Activated T-cell treated with anti-CD3 and anti-CD28 coated beads, Interleukin-2, amount 50 U/mL, for 48 hours (primary cell): ENCODE data around the gene MSRB3.
"Not testable (repeated sequence)": the region's sequence is repeated elsewhere in the genome, so short reads cannot be mapped to it uniquely, and the experiment has no call there.

Experiments
- DNase-seq, 2 experiments: peaks; one replicate each; pipeline ENCODE4 v3.0.0-alpha.2; 2020

Gene MSRB3

DNA sequence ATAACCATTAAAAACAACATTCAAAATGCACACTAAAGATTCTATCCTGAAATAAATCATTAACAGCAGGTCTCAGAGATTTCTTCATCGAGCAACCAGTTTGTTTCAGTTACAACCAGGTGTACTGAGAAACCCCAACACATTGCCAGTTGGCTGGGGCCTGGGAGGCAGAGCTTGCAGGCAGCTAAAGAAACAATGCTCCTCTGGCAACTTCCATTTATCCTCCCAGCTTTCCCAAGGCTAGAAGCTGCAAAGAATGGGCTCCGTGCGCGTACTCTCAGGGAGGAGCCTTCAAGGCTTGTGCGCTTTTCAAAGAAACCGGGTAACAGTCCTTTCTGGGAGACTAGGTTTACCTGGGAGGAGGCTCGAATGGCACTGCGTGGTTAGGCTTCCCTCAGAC is 181.6 kb downstream of the MSRB3 start:
- no peak for DNase-seq

DNA sequence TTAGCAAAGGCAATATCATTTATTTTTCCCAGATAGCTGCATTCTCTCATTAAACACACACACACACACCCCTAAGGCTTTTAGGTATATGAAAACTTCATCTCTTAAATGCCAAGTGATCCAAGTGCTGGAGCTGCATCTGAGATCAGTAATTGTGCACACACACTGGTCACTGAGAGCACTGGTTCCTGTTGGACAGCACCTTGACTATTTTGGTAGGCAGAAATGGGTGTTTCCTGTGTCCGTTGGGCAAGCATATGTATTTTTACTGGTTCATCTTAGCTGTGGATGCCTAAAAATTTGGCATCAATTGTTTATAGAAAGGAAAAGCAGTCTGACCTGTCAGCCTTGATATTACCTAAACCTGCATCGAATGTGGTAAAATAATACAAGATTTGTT is 182.5 kb downstream of the MSRB3 start:
- no peak for DNase-seq

DNA sequence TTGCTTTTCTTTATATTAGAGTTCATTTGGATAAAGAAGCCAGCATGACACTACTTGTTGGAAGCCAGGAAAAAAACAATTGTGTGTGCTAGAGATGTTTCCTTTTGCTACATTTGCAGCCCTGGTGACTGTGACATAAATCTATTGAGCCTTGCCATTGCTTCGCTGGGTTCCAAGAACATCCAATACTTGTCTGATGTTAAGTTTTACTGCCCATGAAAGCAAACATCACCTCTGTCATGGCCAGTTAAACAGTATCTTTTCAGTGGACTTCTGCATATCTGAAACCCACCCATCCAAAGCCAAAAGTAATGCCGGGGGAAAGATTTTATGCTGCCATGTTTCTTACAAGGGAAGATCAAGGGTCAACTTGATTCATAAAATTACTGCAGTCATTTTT is 184.0 kb downstream of the MSRB3 start:
- no peak for DNase-seq

DNA sequence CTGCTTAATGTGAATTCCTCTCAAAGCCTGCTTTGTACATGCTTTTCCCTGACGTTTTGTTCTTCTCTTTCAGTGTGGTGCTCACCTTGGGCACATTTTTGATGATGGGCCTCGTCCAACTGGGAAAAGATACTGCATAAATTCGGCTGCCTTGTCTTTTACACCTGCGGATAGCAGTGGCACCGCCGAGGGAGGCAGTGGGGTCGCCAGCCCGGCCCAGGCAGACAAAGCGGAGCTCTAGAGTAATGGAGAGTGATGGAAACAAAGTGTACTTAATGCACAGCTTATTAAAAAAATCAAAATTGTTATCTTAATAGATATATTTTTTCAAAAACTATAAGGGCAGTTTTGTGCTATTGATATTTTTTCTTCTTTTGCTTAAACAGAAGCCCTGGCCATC is 184.6 kb downstream of the MSRB3 start:
- no peak for DNase-seq

DNA sequence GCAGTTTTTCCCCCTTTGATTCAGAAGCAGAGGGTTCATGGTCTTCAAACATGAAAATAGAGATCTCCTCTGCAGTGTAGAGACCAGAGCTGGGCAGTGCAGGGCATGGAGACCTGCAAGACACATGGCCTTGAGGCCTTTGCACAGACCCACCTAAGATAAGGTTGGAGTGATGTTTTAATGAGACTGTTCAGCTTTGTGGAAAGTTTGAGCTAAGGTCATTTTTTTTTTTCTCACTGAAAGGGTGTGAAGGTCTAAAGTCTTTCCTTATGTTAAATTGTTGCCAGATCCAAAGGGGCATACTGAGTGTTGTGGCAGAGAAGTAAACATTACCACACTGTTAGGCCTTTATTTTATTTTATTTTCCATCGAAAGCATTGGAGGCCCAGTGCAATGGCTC is 185.1 kb downstream of the MSRB3 start:
- no peak for DNase-seq

DNA sequence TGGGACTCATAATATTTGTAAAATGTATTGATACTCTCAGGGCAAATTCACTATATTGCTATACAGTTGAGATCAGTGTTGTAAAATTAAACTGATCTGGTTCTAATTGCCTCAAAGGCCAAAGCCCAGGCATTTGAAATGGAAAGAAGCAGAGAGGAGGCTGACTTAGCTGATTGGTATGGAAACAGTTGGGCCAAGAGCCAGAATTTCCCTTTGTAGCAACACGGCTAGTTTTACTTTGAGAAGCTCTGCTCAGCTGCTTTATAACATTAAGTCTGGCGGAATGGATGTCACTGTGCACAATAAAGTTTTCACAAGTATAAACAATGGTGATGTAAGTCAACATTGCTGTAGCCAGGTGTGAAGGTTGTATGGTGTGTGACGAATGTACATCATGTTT is 186.4 kb downstream of the MSRB3 start:
- DNase-seq: no peak

DNA sequence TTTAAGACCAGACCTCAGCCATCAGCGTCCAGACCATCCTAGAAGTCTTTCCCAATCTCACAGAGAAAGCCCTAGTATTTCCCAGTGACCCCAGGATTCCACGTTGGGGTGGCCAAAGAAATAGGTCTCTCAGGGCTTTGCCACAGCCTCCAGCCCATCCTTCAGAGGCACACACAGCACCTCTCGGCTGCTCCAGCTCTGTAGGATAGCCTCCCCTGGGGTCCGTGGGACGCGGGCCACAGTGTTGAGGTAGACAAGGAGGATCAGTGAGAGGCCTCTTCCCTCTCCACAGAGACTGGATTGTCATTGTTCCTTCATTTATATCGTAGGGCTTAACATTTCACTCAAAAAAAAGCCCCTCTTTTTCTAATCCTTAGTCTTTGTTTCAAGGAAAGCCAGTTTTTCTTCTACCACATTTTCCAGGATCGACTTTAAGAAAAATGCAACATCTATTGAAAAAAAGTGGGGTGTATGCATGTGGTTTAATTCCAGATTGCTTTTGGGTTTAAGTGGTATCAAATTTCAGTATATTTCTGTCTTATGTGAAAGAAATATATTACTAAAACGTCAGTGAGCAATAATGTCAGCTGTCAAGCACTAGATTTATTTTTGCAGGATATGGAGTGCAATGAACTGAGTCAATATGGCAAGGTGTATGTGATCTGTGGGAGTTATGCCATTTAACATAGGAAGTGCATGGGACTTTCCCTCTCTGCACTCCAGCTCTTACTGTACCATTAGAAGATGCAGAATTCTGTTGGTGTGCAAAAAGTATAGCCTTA is 187.5 kb downstream of the MSRB3 start:
- DNase-seq: no peak

DNA sequence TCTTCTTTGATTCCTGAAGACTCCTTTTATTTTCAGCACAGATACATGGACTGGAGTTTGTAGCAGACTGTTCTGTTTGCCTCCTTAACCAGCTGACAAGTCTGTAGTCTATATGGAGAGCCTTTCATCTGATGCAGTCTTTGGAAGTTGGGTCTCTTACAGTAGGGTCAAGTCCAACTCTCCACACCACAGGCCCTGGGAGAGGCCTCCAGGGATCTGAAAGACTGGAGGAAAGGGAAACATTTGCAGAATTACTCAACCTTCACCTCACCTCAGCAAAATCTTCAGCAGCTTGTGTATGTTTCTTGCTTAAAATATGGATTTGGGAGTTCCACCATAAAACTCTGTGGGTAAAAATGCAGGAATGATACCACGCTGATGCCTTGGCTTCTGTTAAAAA is 188.4 kb downstream of the MSRB3 start:
- DNase-seq: no peak

DNA sequence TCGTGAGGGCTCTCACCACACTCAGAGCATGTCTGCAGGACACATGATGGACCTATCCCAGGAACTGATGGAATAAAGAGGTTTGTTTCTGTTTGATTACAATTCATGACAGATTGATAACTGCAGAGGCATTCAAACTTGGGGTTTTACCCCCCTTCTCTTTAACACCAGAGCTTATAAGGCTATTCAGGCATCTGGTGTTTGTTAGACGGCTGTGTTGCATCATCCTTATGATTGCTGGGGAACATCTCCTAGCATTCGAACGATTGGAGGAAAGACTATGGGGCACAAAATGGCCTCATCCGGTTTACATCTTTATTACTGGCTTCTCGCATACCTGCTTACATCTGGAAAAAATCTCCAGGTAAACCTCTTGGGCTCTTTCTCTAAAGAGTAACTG is 191.8 kb downstream of the MSRB3 start:
- no peak for DNase-seq

DNA sequence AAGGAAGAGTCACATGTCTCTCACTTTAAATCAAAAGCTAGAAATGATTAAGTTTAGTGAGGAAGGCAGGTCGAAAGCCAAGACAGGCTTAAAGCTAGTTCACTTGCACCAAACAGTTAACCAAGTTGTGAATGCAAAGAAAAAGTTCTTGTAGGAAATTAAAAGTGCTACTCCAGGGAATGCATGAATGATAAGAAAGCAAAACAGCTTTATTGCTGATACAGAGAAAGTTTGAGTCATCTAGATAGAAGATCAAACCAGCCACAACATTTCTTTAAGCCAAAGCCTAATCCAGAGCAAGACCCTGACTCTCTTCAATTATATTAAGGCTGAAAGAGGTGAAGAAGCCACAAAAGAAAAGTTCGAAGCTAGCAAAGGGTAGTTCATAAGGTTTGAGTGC is 193.6 kb downstream of the MSRB3 start:
- no peak for DNase-seq

DNA sequence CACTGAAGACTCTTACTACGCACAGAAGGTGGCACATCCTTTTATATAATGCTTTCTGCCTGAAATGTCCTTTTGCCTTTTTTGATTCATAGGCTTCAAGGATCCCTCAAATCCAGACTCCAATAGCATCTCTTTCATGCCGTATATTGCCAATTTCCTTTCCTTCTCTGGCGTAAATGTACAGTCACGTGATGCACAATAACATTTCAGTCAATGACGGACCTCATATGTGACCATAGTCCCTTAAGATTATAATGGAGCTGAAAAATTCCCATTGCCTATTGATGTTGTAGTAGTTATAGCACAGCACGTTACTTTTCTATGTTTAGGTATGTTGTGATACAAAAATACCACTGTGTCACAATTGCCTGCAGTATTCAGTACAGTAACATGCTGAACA is 196.3 kb downstream of the MSRB3 start:
- DNase-seq: no peak

DNA sequence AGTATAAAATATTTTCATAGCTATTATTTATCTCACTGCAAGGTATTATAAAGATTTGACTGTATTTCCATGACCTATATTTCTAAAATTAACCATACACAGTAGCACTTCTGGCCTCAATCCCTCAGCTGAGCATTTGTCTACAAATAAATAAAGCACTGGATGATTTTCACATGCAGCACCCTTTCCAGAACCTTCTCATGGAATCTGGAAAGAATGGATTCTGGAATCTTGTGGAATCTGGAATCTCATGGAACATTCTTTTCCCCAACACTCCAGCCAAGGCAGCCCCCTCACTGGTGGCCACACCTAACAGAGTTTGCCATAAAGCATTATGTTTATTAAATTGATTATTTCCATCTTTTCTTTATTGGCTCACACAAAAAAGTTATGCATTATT is 199.2 kb downstream of the MSRB3 start:
- DNase-seq: no peak

DNA sequence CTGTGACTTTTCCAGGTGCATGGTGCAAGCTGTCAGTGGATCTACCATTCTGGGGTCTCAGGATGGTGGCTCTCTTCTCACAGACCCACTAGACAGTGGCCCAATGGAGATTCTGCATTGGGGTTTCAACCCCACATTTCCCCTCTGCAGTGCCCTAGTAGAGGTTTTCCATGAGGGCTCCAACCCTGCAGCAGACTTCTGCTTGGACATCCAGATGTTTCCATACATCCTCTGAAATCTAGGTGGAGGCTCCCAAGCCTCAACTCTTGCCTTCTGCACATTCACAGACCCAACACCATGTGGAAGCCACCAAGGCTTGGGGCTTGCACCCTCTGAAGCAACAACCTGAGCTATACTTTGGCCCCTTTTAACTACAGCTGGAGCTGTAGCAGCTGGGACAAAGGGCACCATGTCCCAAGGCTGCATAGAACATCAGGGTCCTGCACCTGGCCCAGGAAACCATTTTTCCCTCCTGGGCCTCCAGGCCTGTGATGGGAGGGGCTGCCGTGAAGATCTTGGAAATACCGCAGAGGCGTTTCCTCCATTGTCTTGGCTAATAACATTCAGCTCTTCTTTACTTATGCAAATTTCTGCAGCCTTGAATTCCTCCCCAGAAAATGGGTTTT is 205.5 kb downstream of the MSRB3 start:
- not testable (repeated sequence) for DNase-seq

DNA sequence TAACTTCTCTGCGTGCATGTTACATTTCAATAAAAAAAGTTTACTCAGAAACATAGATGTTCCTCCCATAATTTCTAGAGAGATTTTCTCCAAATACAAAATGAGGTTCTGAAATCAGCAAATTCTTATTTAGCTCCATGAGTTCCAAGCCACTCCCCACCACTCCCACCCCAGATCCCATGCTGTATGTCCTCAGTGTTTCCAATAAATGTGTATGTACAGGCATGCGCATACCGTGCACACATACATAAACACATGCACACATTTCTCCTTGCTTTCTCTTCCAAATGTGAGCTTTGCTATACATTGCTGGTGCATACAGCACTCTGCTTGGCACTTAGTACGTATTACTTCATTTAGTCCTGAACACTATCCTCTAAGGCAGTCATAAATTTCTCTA is 209.7 kb downstream of the MSRB3 start:
- no peak for DNase-seq

DNA sequence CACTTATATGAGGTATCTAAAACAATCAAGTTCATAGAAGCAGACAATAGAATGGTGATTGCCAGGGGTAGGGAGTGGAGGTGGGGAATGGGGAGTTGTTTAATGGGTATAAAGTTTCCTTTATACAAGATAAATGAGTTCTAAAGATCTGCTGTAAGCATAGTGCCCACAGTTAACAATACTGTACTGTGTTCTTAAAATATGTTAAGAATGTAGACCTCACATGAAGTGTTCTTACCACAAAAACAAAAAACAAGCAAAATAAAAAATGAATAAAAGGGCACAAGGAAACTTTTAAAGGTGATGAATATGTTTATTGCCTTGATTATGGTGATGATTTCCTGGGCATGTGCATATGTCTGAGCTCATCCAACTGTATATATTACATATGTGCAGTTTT is 211.8 kb downstream of the MSRB3 start:
- DNase-seq: no peak

DNA sequence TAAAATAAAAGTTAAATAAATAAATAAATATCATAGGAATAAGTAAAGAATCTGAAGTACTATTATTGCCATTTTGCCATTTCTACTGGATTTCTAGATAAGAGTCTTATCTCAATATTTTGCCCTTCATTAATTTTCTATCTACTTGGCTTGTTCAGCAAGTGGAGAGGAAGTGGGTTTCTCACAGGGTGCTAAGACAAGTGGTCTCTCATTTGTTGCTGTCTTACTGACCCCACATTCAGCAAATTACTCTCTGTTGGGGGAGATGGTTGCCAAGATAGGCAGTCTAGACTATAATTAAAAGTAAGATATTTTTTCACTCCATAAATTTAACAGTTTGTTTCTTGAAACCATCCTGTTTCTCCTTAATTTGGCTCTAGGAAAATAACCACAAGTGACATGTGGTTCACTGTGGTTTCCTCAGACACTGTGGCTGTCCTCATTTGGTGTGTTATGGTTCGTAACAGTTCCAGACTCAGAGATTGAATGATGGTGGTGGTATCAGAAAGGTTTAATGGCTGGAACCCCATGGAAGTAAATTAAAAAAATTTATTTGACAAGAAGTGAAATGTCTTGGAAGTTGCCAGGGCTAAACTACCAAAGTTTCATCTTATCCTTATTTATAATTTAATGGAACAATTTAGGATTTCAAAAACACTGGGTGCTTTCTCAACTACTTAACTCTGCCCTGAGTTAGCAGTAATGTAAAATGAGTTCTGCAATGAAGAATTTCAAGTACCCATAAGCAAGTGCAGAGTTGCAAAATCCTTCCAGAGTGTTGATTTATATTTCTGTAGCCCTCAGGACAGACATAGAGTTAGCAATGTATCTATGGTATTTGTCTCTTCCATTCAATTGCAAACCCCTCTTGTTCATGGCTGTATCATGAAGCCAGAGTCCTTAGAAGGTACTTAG is 214.8 kb downstream of the MSRB3 start:
- DNase-seq: no peak

DNA sequence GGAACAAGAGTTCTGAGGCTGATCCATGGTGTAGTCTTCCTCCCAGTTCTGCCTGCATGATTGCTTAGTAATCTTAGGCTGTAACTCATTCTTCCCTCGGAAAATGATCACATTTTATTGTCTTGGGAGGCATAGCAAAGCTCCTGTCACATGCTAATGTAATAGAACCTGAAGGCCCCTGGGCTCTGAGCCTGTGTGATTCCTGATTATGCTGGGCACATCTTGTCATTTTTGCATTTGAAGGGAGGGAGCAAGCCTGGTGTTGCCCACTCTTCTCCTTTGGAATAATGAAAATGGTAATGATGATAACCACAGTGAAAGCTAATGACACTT is 215.4 kb downstream of the MSRB3 start:
- DNase-seq: no peak

DNA sequence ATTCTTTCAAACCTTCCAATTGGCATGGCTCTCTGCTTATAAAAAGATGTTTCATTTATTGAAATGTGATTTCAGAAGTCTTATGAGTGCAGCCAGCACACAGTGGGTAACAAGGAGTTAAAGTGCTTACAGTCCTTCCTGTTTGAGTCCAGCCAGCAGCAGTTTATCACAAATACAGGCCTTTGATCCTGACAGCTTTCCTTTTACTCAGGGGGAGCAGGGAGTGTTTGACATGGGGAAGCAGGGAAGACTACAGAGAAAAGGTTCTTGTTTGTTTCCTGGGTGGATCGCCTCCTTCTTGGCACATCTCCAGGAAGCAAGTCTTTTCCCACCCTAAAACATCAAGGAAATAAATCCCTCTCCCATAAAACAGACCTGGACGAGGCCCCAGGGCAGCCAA is 216.1 kb downstream of the MSRB3 start:
- DNase-seq: no peak

DNA sequence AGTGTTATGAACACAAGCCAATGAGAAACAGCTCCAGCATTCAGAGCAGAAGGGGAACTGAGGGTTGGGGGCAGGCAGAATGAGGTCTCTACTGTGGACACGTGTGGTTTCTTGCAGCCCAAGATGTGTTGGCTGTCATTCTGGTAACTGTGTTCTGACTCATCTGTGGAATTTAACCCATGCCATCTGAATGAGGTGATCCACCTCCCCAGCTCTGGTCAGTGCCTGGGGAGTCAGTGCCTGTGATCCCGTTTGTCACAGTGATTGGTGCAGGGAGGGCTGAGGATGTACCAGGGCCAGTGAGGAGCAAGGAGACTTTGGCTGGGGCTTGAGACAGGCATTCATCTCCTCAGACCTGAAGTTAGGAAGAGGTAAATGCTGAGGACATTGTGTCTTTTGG is 216.8 kb downstream of the MSRB3 start:
- no peak for DNase-seq

DNA sequence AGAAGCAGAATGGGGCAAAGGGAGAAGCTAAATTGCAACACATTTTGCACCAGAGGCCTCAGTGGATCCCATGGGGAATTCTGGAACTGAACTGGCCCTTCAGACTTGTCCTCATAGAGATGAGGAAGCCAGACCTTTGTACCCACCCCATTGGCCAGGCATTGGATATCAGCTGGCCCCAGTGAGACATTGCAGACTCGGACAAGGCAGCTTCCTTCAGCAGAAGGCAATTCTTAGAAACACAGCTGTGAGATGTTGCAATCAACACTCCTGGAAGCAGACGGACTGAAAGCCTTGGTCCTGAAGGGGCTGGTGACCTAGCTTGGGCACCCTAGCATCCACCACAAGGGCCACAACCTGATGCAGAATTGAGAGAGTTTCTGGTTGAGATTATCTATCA is 218.1 kb downstream of the MSRB3 start:
- DNase-seq: no peak

DNA sequence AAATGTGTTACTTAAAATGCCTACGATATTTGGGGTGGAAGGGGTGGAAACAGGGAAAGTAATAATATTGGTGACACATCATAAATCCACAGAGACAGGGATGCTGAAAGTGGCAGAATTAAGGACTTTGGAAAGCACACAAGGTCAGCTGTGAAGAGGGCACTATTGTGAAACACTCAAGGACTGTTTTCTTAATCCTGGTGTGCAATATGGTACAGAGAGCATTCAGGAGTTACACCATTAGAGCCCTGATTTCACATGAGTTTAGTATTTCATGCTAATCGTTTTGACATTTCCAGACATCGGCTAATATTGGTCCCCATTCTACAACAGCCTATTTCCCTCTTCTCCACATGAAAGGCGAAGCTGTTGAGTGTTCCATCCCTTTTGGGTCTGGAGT is 219.2 kb downstream of the MSRB3 start:
- no peak for DNase-seq

DNA sequence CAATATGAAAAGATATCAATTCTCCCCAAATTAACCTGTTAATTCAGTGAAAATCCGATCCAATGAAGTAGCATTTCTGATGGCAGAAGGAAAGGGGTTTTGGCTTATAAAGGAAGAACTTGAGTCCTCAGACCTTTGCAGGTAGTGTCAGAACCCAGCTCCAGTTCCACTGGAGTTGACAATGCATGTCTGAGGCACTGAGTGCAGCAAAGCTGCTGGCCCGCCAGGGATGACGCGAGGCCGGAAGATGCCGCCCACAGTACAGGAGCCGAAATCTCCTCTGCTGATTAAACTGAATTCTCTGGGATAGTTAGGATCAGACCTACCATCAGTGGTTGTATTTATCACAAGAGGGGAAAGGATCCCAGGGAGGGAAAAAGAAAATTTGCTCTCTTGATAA is 220.7 kb downstream of the MSRB3 start:
- DNase-seq: no peak

DNA sequence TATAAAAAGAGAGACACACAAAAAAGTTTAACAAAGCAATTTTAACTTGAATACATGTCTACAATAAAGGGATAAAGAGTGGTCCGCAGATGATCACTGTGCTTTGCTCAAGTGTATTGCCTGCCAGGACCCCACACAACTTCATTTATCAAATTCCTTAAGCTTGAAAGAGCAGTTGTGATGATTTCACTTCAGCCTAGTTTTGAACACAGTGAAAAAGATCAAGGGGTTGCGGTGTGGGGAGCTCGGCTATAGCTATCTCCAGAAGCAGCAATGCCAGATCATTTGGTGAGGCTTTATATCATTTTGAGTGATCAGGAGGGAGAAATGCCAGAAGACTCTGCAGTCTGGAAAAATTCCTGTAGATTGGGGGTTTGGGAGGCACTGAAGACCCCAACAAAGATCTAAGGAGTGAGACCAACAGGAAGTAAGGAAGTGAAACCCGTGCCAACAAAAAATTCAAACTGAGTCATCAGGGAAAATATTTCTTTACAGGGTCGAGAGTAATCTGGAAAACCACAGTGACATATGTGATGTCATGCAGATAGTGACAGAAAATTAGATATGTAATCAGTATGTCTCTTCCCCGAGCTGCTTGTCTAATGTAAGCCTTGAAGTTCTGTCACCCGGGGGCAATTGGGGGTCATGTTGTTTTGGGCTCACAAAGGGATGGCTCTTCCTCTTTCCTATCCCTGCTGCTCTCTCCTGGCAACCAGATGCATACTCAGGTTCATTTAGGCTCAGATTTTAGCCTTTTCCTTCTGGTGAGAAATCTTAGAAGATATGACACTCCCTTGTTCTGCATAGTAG is 221.8 kb downstream of the MSRB3 start:
- DNase-seq: no peak
